Dedifferentiated amniotic fluid mesenchymal stem cell (primary cell): ENCODE measurements around the gene KCNMA1.
A peak's percentile ranks its signal among the peaks of the same experiment; 100 is the strongest.
"Not testable (repeated sequence)": the region's sequence is repeated elsewhere in the genome, so short reads cannot be mapped to it uniquely, and the experiment has no call there.

Experiments
- DNase-seq: peaks from one replicate; pipeline ENCODE4 v3.0.0-alpha.2; 2016; ENCODE audit errors: extremely low spot score

KCNMA1 gene

DNA sequence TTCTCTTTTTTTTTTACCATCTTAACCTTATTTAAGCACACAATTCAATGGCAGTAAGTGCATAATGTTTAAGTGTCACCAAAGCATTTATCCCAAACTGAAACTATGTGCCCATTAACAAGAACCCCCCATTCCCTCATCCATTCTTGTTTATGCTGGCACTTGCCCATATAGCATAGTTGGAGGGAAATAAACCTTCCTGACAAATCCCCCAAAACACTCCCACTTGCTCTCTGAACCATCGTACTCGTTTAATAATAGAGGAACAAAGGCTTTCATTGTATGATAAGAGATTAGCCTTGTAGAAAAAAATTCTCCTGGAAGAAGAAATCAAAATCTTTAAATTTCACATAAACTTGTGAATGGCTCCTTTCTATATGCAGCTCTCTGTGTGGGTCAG is 26.4 kb upstream of the KCNMA1 start:
- DNase-seq, result no peak

DNA sequence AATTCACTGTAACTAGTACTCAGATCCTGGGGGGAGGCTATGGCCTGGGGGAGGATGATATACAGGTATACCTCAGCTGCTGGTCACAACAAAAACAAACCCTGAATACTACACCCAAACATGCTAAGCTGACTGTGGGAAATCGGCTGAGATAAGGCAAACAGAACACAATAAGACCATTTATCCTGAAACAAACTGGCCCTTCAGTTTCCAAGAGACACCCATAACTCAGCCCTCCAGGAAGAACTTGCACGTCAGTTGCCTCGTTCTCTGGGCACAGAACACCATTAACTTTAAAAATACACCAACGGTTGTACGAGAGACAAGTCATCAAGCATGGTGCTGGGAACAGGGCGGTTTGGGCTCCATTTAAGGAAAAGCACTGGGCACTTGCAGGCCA is 24.1 kb upstream of the KCNMA1 start:
- DNase-seq, result no peak

DNA sequence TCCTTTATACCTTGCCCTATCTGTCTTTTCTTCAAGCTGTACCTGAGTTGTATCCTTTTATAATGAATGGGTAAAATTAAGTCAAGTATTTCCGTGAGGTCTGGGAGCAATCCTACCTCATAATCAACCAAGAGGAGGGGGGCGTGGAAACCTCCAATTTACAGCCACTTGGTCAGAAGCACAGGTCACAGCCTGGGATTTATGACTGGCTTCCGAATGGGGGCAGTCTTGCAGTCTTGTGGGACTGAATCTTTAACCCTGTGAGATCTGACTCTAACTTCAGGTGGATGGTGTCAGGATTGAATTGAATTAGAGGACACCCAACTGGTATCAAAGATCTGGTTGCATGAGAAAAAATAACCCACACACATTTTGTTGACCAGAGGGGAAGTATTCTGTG is 23.5 kb upstream of the KCNMA1 start:
- DNase-seq, result no peak

DNA sequence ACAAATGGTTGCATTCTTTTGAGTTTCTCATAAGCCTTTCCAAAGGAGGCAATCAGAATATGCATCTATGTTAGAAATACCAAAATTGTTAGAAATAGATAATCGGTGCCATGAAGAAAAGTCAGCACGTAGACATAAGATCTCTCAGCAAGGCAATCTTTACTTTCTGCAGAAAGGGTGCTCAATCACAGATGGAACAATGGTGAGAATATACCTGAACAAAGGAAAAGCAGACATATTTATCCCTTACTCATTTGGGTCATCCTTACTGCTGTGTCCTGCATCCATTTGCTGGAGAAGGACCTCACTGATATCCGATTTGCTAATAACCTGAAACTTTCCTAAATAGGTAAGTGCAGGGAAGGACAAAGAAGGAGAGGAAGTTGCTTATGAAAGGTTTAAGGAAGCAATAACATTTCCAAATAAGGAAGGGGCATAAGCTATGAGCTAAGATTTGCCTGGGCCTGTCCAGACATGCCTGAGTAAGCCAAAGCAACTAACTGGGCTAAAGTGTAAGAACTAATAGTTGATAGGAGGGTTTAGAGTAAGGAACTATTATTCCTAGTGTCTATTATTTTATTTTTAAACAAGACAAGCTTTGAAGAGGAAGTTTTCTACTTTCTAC is 21.6 kb upstream of the KCNMA1 start:
- DNase-seq, result not testable (repeated sequence)

DNA sequence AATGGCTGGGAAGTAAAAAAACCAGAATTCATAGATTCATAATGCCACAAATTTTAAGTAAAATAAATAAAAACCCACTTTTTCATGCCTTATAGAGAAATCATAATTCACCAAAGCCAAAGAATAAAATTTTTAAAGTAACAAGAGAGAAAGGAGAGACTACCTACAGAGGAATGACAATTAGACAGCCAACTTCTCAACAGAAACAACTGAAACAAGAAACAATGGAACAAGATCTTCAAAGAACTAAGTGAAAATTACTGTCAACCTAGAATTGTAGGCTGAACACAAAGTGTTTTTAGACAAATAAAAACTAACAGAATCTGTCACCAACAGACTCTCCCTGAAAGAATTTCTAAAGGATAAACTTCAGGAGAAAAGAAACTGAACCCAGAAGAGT is 15.6 kb upstream of the KCNMA1 start:
- no peak for DNase-seq

DNA sequence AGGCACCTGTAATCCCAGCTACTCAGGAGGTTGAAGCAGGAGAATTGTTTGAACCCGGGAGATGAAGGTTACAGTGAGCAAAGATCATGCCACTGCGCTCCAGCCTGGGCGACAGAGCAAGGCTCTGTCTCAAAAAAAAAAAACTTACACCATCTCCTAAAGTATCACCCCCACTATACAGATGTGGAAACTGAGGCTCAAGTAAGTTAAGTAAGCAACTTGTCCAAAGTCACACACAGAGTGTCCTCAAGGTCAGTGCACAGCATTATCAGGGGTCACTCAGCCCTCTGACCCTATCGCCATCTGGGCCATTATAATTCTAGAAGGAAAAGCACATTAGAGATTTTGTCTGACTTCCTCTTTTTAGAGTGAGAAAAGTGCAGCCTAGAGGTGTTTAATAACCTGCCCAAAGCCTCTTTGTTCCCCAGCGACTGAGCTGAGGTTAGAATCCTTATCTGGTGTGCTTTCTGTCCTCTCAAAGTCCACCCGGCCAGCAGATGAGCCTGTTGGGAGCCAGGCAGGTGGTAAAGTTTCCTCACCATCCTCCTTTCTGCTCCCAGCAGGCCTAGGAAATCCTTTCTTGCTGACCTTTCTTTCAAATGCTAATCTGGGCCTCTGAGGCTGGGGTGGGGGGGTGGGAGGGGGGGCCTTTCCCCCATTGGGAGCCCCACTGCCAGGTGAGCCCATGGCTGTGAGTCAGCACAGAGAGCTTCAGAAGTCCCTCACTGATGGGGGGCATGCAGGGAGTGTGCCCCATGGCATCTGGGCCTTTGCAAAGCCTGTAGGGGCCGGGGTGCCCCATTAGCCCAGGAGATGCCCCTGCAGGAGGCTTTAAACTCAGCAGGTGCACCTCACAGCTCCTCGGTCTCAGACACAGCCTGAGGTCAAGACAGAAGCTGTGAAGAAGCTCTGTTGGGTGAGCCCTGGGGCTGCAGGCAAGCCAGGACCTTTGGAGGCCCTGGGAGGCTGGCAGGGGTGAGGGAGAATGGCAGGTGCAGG is 12.0 kb upstream of the KCNMA1 start:
- DNase-seq, result no peak

DNA sequence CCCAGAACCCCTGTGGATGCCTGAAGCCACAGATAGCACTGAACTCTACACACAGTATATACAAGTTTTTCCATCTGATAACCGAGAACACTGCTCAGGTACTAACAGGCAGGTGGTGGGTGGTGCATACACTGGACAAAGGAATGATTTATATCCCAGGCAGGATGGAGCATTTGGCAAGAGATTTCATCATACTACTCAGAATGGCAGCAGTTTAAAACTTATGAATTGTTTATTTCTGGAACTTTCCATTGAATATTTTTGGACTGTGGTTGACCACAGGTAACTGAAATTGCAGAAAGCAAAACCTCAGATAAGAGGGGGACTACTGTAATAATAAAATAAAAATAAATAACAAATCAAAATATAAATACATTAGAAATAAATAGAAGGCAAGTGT is 10.9 kb upstream of the KCNMA1 start:
- DNase-seq, result no peak

DNA sequence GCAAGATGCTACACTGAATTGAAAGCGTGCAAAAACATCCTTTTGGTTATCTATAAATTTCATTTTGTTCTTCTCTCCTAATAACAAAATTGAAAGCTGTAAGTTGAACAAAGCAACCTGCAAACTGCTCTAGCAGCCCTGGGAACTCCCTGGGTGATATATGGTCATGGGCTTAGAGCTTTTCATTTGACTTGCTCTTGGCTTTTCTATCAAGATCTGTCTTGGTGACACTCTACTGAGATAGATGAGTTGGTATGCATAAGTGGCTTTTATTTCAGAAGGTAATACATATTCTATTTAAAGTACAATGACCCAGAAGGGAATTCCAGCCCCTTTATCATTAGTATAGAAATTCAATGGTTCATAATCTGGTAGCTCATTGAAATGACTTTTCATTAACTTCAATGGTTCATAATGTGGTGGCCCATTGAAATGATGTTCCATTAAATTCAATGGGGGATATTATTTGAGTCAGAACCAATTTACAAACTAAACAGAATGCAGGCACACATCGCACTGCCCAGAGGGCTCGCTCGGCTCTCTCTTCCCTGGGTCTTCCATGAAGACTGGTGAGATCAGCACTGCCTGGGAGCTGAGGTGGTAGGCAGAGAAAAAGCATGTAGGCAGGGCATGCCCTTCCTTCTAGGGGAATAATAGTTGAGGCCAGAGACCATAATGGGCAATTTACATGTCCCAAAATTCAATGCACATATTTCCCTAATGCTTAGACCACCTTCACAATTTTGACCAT is 10.1 kb upstream of the KCNMA1 start:
- no peak for DNase-seq

DNA sequence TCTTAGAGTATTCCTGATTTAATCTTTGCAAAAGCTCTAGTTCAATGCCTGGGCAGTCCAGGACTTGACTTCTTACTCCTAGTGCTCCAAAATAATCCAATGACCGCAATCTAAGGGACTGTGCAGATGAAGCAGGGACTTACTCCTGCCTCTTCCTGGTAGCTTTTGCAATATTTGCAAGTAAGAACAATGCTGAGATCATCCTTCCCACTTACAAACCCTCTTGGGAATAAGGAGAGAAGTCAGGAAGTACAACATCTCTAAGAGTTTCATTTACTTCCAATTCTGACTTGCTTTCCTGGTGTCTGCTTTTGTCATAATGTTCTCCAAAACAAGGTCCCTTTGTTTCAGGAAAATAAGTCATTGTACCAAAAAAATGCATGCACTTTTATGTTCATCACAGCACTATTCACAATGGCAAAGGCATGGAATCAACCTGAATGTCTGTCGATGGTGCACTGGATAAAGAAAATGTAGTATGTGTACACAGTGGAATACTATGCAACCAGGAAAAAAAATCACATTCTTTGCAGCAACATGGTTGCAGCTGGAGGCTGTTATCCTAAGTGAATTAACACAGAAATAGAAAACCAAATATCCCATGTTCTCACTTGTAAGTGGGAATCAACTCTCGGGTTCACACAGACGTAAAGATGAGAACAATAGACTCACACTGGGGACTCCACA is 7.1 kb upstream of the KCNMA1 start:
- no peak for DNase-seq

DNA sequence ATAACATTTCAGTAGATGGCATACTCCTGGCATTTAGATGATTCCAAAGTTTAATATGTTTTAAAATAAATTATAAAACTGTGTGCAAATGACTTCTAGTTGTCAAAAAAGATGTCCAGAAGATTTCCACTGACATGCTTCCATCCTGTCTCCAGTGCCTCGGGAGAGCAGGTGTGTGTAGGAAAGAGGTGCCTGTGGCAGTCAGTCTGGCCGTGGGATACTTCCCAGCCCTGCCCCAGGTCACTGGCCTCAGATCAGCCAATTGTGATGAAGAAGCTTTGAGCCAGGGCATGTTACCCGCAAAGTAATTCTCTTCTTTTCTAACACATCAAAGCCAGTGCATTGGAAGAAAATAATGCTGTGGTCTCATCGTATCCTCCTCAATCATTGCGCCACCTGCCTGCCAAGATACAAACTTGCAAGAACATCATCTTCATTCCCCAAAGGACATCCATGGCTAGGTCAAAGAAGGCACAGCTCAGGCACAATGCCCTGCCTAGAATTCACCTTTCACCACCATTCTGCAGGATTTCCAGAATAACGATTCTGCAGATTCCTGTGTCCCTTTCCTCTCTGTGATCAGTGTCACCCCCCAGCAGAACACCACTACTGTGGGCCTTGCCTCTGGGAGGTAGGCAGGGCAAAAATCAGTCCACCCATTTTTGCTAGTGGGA is 6.3 kb upstream of the KCNMA1 start:
- DNase-seq, result peak; percentile 44

DNA sequence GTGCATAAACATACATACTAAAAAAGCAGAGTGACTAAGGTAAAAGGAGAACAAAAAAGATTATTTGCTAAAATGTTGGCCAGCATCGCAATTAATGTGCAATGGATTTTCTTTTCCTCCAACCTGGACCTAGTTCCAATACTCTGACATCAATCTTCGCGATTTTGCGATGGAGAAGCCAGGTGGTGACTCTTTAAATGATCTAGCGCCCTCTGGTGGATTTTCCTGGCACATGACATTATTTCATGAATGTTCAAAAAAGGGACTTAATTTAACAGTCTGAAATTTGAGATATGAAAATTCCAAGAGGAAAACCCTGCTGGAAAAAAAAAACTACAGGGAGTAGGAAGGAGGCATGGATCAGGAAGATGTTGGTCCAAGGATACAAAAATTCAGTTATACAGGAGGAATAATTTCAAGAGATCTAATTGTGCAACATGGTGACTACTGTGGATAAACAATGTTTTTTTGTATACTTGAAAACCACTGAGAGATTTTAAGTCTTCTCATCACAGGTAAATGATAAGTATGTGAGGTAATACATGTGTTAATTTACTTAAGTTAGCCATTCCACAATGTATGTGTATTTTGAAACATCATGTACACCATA is 4.3 kb upstream of the KCNMA1 start:
- peak; percentile 91 for DNase-seq

DNA sequence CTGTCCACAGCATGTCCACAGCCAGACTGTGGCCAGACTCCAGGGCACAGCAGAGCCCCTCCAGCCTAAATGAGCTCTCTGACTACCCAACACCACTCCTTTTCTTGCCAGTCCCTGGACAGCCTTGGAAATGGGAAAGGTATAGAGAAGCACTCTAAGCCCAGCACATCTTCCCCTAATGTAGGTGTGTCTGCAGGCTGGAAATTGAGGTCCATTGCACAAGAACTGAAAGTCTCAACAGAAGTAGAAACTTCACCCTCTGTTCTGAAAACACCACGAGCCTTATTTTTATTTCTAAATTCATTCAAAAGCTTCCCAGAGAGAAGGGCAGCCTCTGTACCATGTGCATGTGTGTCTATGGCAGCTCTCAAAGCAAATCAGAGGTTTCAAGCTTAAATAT is 3.7 kb upstream of the KCNMA1 start:
- no peak for DNase-seq

DNA sequence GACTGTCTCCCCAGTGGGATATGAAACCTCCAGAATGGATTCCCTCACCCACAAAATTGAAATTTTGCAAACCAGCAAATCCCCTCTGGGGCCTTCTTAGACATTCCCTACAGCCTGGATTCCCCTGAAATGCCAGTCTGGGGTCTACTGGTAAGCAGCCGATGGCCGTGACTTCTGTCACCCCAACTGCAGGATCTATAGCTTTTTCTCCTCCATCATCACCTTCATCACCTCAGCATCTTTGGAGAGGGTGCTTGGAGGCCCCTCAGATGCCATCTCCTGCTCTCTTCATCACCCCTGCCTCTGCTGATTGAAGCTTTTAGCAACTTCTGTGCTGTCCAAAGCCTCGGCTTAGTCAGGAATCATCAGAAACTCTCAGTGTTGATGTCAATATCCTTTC is 2.6 kb upstream of the KCNMA1 start:
- no peak for DNase-seq

DNA sequence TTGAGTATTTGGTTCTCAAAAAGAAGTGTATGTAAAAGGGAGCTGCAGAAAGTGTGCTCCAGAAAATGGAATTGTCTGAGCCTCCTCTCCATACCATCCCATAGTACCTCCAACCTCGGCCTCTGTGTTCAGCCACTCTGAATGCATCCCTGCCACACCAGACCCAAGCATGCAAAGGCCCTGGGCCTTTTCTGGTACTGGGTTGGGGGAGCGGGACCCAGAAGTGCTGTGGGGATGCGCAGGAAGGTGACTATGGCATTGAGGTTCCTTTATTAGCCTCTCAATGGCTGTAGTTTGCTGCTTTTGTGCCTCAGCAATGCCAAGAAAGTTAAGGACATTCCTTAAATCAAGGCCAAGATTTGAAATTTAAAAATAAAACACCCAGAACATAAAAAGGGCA is 2.1 kb upstream of the KCNMA1 start:
- no peak for DNase-seq

DNA sequence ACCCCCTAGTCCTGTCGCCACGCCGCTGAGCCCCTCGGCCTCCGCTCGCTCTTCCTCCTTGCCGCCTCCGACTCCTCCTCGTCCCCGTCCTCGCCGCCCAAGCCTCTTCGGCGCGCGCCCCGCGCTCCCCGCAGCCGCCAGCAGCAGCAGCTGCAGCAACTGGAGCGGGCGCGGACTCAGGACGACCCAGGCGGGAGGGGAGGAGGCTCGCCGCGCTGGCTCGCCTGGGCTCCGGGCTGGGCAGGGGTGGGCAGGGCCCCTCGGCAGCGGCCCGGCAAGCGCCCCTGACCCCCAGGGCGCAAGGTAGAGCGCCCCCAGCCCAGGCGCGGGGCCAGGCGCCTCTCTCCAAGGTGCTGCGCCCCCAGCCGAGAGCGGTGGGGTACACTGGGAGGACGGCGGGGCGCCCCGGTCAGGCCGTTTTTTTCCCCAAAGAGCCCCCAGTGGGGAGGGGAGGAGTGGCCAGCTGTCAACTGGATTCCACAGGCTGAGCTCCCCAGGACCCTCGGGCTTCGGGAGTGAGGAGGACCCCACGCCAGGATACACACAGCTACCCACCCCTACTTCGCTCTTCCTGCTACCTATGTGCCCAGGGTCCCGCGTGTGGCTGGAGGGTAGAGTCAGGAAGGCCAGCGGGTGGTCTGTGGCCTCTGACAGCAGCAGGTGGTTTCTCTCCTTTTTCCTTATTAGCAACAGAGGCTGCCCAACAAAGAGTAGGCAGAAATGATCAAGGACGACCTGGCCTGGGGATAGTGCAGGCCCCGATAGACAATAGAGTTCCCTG is 903 bp upstream of the KCNMA1 start:
- DNase-seq, result peak; percentile 44

DNA sequence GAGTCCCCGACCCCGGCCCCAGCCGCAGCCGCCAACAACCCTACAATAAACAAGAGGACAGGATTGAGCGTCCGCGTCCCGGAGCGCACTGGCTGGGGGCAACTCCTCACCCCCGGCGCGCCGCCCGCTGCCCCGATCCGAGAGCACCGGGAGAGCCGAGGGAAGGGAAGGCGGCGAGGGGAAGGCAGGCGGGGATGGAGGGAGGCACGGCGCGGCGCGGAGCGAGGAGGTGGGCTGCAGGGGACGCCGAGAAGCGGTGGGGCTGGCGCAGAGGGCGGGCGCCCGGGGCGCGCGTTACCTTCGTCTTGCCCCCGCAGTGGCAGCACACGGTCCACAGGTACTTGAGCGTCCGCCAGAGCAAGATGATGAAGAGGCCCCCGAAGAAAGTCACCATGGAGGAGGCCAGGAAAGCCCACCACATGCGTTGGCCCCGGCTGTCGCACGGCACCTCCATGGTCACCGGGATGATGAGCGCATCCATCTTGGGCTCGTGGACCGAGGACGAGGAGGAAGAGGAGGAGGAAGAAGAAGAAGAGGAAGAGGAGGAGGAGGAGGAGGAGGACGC is 559 bp downstream of the KCNMA1 start:
- DNase-seq, result no peak

DNA sequence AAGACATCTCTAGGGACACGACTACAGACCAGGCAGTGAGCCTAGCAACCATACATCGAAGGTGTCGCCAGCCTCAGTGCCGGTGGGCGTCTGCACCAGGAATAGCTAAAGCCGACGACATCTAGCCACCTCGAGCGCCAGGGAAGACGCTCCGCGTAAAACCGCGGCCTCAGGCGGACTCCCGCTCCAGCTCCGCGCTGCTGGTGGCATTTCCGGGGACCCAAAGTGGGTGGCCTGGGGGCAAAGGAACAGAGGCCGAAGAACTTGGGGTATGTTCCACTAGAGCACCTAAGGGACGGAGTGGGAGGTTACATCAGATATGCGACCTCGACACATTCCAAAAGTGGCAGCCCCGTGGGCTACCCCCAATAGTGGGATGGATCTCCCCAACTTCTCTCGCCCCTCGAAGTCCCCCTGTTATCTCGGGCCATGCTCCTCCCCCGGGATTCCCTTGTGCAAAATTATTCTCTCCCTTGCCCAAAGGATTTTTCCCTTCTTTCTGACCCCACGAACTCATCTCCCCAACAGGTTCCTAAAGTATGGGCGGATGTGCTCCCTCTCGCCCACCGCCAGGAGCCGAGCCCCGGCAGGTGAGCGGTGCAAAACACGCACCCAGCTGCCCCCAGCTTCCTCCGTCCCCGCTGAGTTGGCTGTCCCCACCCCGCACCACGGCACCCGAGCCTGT is 1.2 kb downstream of the KCNMA1 start:
- DNase-seq, result no peak

DNA sequence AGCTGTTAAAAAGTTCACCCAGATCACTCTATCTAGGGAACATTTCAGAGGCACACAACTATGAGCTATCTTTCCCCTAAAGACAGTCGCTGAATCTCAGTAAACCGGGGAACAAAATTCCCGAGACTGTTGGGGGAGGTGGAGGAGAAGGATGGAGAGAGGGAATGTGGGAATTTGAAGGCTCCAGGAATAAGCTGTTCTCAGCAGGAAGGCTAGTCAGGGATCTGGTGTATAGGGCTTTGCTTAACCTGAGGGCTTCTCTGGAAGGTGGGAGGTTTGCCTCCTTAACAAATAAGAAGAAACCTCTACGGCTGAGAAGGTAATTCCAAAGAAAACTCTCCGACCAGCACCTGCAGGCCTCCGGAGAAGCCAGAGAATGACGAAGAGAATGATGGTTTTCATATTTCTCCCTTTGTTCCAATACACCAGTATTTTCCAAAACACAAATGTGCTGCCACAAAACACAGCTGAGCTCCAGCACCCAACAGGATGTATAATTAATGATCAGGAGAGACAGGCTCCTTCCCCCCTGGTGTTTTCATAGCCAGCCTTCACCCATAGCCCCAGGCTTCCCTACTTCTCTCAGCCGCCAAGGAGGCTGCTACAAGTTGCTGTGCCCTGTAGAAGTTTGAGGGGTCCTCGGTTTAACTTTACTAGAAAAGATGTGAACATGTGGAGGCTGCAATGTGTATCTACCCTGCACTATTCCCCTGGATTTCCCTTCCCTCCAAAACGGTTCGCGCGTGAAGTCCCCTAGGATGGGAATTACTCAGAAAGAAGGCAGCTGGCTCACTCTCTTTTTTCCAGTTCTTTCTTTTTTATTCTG is 2.0 kb downstream of the KCNMA1 start:
- DNase-seq, result no peak
